ENCODE data around the gene EMCN.
"Not testable (repeated sequence)": the region's sequence is repeated elsewhere in the genome, so short reads cannot be mapped to it uniquely, and the experiment has no call there.

EMCN gene

GRCh38 chr4:100366213-100366612 lies 151.6 kb downstream of the EMCN start:
- Histone ChIP-seq H3K4me3 (ENCODE audit: low read length) (no peak overlapping the region), H3K4me1 (ENCODE audit: control insufficient read depth, insufficient read depth, low read length) (no peaks in the 10 kb centered on the region), H3K9me3 (ENCODE audit: control insufficient read depth, low read length) (no peaks in the 10 kb centered on the region), H3K36me3 (ENCODE audit: control insufficient read depth, insufficient read depth, low read length) (no peaks in the 10 kb centered on the region), H3K27me3 (ENCODE audit: control insufficient read depth, insufficient read depth, low read length) (no peaks in the 10 kb centered on the region), H3K9ac (ENCODE audit: low read length) (no peak overlapping the region)

GRCh38 chr4:100362366-100362765 lies 155.5 kb downstream of the EMCN start:
- H3K4me1 ChIP-seq (ENCODE audit: control insufficient read depth, insufficient read depth, low read length), result no peaks in the 10 kb centered on the region
- no peaks in the 10 kb centered on the region for H3K36me3 ChIP-seq (ENCODE audit: control insufficient read depth, insufficient read depth, low read length)
- no peak overlapping the region for H3K4me3 ChIP-seq (ENCODE audit: low read length)
- no peaks in the 10 kb centered on the region for H3K9me3 ChIP-seq (ENCODE audit: control insufficient read depth, low read length)
- H3K9ac ChIP-seq (ENCODE audit: low read length), result no peak overlapping the region
- H3K27me3 ChIP-seq (ENCODE audit: control insufficient read depth, insufficient read depth, low read length), result no peaks in the 10 kb centered on the region

GRCh38 chr4:100361336-100361735 lies 156.5 kb downstream of the EMCN start:
- H3K36me3 ChIP-seq (ENCODE audit: control insufficient read depth, insufficient read depth, low read length), result no peaks in the 10 kb centered on the region
- no peak overlapping the region for H3K9ac ChIP-seq (ENCODE audit: low read length)
- no peaks in the 10 kb centered on the region for H3K27me3 ChIP-seq (ENCODE audit: control insufficient read depth, insufficient read depth, low read length)
- no peak overlapping the region for H3K4me3 ChIP-seq (ENCODE audit: low read length)
- no peaks in the 10 kb centered on the region for H3K4me1 ChIP-seq (ENCODE audit: control insufficient read depth, insufficient read depth, low read length)
- no peaks in the 10 kb centered on the region for H3K9me3 ChIP-seq (ENCODE audit: control insufficient read depth, low read length)

- H3K4me1 ChIP-seq (ENCODE audit: control insufficient read depth, insufficient read depth, low read length), result no peaks in the 10 kb centered on the region
- no peak overlapping the region for H3K9ac ChIP-seq (ENCODE audit: low read length)
- H3K36me3 ChIP-seq (ENCODE audit: control insufficient read depth, insufficient read depth, low read length), result no peaks in the 10 kb centered on the region
- H3K9me3 ChIP-seq (ENCODE audit: control insufficient read depth, low read length), result no peaks in the 10 kb centered on the region
- no peaks in the 10 kb centered on the region for H3K27me3 ChIP-seq (ENCODE audit: control insufficient read depth, insufficient read depth, low read length)
- no peak overlapping the region for H3K4me3 ChIP-seq (ENCODE audit: low read length)
Observed at GRCh38 chr4:100360211-100360610, 157.6 kb downstream of the EMCN start.

GRCh38 chr4:100359441-100359840 lies 158.4 kb downstream of the EMCN start:
- Histone ChIP-seq H3K36me3 (ENCODE audit: control insufficient read depth, insufficient read depth, low read length) (no peaks in the 10 kb centered on the region), H3K4me3 (ENCODE audit: low read length) (no peak overlapping the region), H3K4me1 (ENCODE audit: control insufficient read depth, insufficient read depth, low read length) (no peaks in the 10 kb centered on the region), H3K9me3 (ENCODE audit: control insufficient read depth, low read length) (no peaks in the 10 kb centered on the region), H3K9ac (ENCODE audit: low read length) (no peak overlapping the region), H3K27me3 (ENCODE audit: control insufficient read depth, insufficient read depth, low read length) (no peaks in the 10 kb centered on the region)

GRCh38 chr4:100357542-100357941 lies 160.3 kb downstream of the EMCN start:
- Histone ChIP-seq H3K4me3 (ENCODE audit: low read length) (no peak overlapping the region), H3K4me1 (ENCODE audit: control insufficient read depth, insufficient read depth, low read length) (no peaks in the 10 kb centered on the region), H3K9ac (ENCODE audit: low read length) (no peak overlapping the region), H3K9me3 (ENCODE audit: control insufficient read depth, low read length) (no peaks in the 10 kb centered on the region), H3K36me3 (ENCODE audit: control insufficient read depth, insufficient read depth, low read length) (no peaks in the 10 kb centered on the region), H3K27me3 (ENCODE audit: control insufficient read depth, insufficient read depth, low read length) (no peaks in the 10 kb centered on the region)

GRCh38 chr4:100356172-100356571 lies 161.7 kb downstream of the EMCN start:
- Histone ChIP-seq H3K4me1 (ENCODE audit: control insufficient read depth, insufficient read depth, low read length) (no peaks in the 10 kb centered on the region), H3K9me3 (ENCODE audit: control insufficient read depth, low read length) (no peaks in the 10 kb centered on the region), H3K27me3 (ENCODE audit: control insufficient read depth, insufficient read depth, low read length) (no peaks in the 10 kb centered on the region), H3K4me3 (ENCODE audit: low read length) (no peak overlapping the region), H3K9ac (ENCODE audit: low read length) (no peak overlapping the region), H3K36me3 (ENCODE audit: control insufficient read depth, insufficient read depth, low read length) (no peaks in the 10 kb centered on the region)

GRCh38 chr4:100352352-100352751 lies 165.5 kb downstream of the EMCN start:
- H3K9ac ChIP-seq (ENCODE audit: low read length); H3K4me3 ChIP-seq (ENCODE audit: low read length); H3K27me3 ChIP-seq (ENCODE audit: control insufficient read depth, insufficient read depth, low read length); H3K36me3 ChIP-seq (ENCODE audit: control insufficient read depth, insufficient read depth, low read length); H3K9me3 ChIP-seq (ENCODE audit: control insufficient read depth, low read length); H3K4me1 ChIP-seq (ENCODE audit: control insufficient read depth, insufficient read depth, low read length): not testable (repeated sequence)

- Histone ChIP-seq H3K4me1 (ENCODE audit: control insufficient read depth, insufficient read depth, low read length) (no peaks in the 10 kb centered on the region), H3K4me3 (ENCODE audit: low read length) (no peak overlapping the region), H3K27me3 (ENCODE audit: control insufficient read depth, insufficient read depth, low read length) (no peaks in the 10 kb centered on the region), H3K36me3 (ENCODE audit: control insufficient read depth, insufficient read depth, low read length) (no peaks in the 10 kb centered on the region), H3K9ac (ENCODE audit: low read length) (no peak overlapping the region), H3K9me3 (ENCODE audit: control insufficient read depth, low read length) (no peaks in the 10 kb centered on the region)
Observed at GRCh38 chr4:100348473-100348872, 169.3 kb downstream of the EMCN start.

- no peak overlapping the region for H3K9ac ChIP-seq (ENCODE audit: low read length)
- no peaks in the 10 kb centered on the region for H3K36me3 ChIP-seq (ENCODE audit: control insufficient read depth, insufficient read depth, low read length)
- no peaks in the 10 kb centered on the region for H3K4me1 ChIP-seq (ENCODE audit: control insufficient read depth, insufficient read depth, low read length)
- no peaks in the 10 kb centered on the region for H3K27me3 ChIP-seq (ENCODE audit: control insufficient read depth, insufficient read depth, low read length)
- H3K9me3 ChIP-seq (ENCODE audit: control insufficient read depth, low read length), result no peaks in the 10 kb centered on the region
- H3K4me3 ChIP-seq (ENCODE audit: low read length), result no peak overlapping the region
Observed at GRCh38 chr4:100347241-100347640, 170.6 kb downstream of the EMCN start.

- Histone ChIP-seq H3K4me3 (ENCODE audit: low read length) (no peak overlapping the region), H3K9ac (ENCODE audit: low read length) (no peak overlapping the region), H3K4me1 (ENCODE audit: control insufficient read depth, insufficient read depth, low read length) (no peaks in the 10 kb centered on the region), H3K36me3 (ENCODE audit: control insufficient read depth, insufficient read depth, low read length) (no peaks in the 10 kb centered on the region), H3K27me3 (ENCODE audit: control insufficient read depth, insufficient read depth, low read length) (no peaks in the 10 kb centered on the region), H3K9me3 (ENCODE audit: control insufficient read depth, low read length) (no peaks in the 10 kb centered on the region)
Observed at GRCh38 chr4:100345585-100345984, 172.2 kb downstream of the EMCN start.

Data from mucosa of stomach (tissue), 1 donor.